ENCODE results near the gene BRF1. TPM values are rescaled to one million over a fixed set of nuclear protein-coding genes. Genes with fewer than 3 reads are reported as not detected.

The BRF1 gene
- total RNA-seq, 4 donors from 2014 or later, result 77.6 to 114 (median 99.5) TPM

- 85 to 96% methylated on average over 5 to 13 of the region's 19 CpGs for WGBS, 2 donors
- no peak for TF ChIP-seq POLR2A (IDR thresholded peaks at IDR 0.05)
- no peak for TF ChIP-seq EP300 (IDR thresholded peaks at IDR 0.05)
- no peak for TF ChIP-seq CTCF (IDR thresholded peaks at IDR 0.05)
- Histone ChIP-seq H3K27ac (no peak overlapping the region), H3K4me3 (no peak overlapping the region), H3K27me3 (no peaks in the 10 kb centered on the region), H3K9me3 (no peaks in the 10 kb centered on the region), H3K4me1 (no peaks in the 10 kb centered on the region), H3K36me3 (peaks cover 0 to 29% (median 3%) of the 10 kb centered on the region in 3 donors)
- no peak for DNase-seq (ENCODE audit: low spot score in 2 of 2)
These were observed 59.2 kb downstream of the BRF1 start for GRCh38 chr14:105241641-105242040.

GRCh38 chr14:105240811-105241576 is 59.8 kb downstream of the BRF1 start:
- Histone ChIP-seq H3K9me3 (no peaks in the 10 kb centered on the region), H3K4me3 (no peak overlapping the region), H3K36me3 (peaks cover 0 to 25% (median 3%) of the 10 kb centered on the region in 3 donors), H3K4me1 (no peaks in the 10 kb centered on the region), H3K27ac (no peak overlapping the region), H3K27me3 (no peaks in the 10 kb centered on the region)
- WGBS, 2 donors, result 92 to 94% methylated on average over 14 to 27 of the region's 31 CpGs
- TF ChIP-seq EP300 (IDR thresholded peaks at IDR 0.05) (no peak), CTCF (IDR thresholded peaks at IDR 0.05) (no peak), POLR2A (IDR thresholded peaks at IDR 0.05) (no peak)
- no peak for DNase-seq (ENCODE audit: low spot score in 2 of 2)

- H3K9me3 ChIP-seq, result no peaks in the 10 kb centered on the region
- H3K27ac ChIP-seq, result no peak overlapping the region
- H3K4me3 ChIP-seq, result no peak overlapping the region
- H3K4me1 ChIP-seq, result no peaks in the 10 kb centered on the region
- H3K27me3 ChIP-seq, result no peaks in the 10 kb centered on the region
- peaks cover 0 to 40% (median 0%) of the 10 kb centered on the region in 3 donors for H3K36me3 ChIP-seq
- WGBS, 2 donors, result 93 to 95% methylated on average over 15 of the region's 18 CpGs
- TF ChIP-seq POLR2A (IDR thresholded peaks at IDR 0.05) (no peak), EP300 (IDR thresholded peaks at IDR 0.05) (no peak), CTCF (IDR thresholded peaks at IDR 0.05) (no peak)
- no peak for DNase-seq (ENCODE audit: low spot score in 2 of 2)
These were observed 71.6 kb downstream of the BRF1 start for GRCh38 chr14:105229099-105229655.

DNA sequence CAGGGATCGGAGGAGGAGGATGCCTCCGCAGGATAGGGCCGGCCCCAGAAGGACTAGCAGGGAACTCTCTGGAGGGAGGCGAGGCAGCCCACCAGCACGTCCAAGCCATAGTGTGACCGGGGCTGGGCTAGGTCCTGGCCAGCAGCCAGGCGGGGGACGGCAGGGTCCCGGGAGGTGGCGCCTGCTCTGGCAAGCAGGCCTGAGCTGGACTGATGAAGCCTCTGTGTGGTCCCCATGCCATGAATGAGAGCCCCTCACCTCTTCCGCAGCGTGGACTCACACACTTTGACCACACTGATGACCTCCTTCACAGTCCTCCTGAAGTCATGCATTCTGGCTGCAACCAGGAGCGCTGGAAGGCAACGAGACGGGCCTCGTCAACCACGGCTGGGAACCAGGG is 72.2 kb downstream of the BRF1 start:
- no peak for DNase-seq (ENCODE audit: low spot score in 2 of 2)
- Histone ChIP-seq H3K27ac (no peak overlapping the region), H3K9me3 (no peaks in the 10 kb centered on the region), H3K36me3 (peaks cover 0 to 46% (median 0%) of the 10 kb centered on the region in 3 donors), H3K4me1 (no peaks in the 10 kb centered on the region), H3K27me3 (no peaks in the 10 kb centered on the region), H3K4me3 (no peak overlapping the region)
- WGBS, 2 donors, result 46 to 59% methylated on average over 14 to 17 of the region's 17 CpGs
- TF ChIP-seq EP300 (IDR thresholded peaks at IDR 0.05), result no peak
- TF ChIP-seq CTCF (IDR thresholded peaks at IDR 0.05), result no peak
- no peak for TF ChIP-seq POLR2A (IDR thresholded peaks at IDR 0.05)

- no peaks in the 10 kb centered on the region for H3K27me3 ChIP-seq
- TF ChIP-seq CTCF (IDR thresholded peaks at IDR 0.05) (no peak), POLR2A (IDR thresholded peaks at IDR 0.05) (no peak), EP300 (IDR thresholded peaks at IDR 0.05) (no peak)
- H3K4me3 ChIP-seq, result no peak overlapping the region
- H3K27ac ChIP-seq, result no peak overlapping the region
- no peak for DNase-seq (ENCODE audit: low spot score in 2 of 2)
- no peaks in the 10 kb centered on the region for H3K4me1 ChIP-seq
- WGBS, 2 donors, result 97 to 98% methylated on average over 14 of the region's 14 CpGs
- H3K9me3 ChIP-seq, result no peaks in the 10 kb centered on the region
- peaks cover 0 to 58% (median 0%) of the 10 kb centered on the region in 3 donors for H3K36me3 ChIP-seq
These were observed 73.5 kb downstream of the BRF1 start for GRCh38 chr14:105227346-105227745.
